Measurements from ENCODE around the gene LRFN5.
"Not testable (repeated sequence)": the region's sequence is repeated elsewhere in the genome, so short reads cannot be mapped to it uniquely, and the experiment has no call there.

Gene LRFN5

DNA sequence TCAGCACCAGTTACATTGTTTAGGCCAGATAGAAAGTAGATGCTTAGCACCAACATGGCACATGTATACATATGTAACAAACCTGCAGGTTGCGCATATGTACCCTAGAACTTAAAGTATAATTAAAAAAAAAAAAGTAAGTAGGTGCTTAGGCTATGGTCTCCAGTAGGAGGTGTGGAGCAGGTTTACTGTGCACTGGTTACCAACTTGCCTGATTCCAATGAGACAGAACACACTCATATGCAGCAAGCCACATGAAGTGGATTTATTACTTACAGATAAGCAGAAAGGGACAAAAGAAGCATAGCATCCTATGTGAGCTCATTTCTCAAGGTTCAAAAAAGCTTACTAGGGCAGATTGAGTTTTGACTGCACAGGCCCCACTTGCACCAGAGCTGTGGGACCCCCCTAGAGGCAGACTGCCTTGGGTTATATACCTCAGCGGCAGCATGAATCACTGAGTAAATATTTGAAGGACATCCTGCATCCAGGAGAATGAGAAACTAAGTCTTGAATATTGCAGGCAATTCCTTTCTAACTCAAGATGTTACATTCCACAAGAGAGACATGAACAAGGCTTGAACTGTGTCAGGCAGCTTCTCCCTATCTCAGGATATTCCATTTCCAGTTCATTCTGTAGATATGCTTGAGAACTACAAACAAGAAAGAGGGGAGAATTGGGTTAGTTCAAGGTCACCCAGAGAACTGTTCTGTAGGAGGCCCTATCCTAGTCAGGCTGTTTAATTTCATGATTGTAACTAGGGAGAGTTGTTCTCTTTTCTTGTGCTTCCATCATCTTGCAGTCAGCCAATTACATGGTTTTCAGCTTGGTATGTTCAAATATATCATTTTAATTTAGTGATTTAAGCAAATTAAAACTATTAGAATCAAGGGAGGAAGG lies 30.1 kb downstream of the LRFN5 start:
- DNase-seq (ENCODE audit: low read depth): no peak

DNA sequence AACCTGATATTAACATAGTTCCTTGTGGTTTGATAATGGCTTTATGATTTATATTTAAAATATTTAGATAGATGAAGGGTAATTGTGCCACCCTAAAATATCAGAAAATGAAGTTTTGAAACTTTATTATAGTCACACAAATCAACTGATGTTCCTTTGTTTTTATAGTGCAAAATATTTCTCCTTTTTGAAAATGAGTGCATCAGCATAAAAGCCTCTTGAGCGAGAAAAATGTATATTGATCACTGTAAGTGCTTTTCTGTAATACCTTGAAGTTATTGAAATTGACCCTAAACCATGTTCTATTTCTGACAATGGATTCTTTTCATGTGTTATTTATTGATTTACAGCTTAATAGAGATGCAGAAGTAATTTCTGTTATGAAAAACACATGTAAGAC lies 35.0 kb downstream of the LRFN5 start:
- no peak for DNase-seq (ENCODE audit: low read depth)

DNA sequence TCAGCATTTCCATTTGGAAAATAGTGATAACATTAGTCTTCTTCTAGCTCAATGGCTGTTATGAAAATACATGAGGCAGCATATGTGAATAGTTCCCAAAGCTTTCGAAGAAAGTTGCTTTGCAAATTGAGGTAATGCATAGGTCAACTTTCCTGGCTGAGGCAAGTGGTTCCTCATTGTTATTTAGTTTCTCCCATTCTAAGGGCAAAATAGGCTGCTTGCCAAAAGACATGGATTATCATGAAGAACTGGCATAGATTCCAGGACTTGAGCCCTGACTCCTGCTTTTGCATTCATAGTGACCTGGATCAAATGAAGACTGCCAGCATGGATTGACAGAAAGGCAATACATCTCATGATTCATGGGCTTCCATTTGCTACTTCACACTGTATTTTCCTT lies 35.7 kb downstream of the LRFN5 start:
- DNase-seq (ENCODE audit: low read depth): no peak

DNA sequence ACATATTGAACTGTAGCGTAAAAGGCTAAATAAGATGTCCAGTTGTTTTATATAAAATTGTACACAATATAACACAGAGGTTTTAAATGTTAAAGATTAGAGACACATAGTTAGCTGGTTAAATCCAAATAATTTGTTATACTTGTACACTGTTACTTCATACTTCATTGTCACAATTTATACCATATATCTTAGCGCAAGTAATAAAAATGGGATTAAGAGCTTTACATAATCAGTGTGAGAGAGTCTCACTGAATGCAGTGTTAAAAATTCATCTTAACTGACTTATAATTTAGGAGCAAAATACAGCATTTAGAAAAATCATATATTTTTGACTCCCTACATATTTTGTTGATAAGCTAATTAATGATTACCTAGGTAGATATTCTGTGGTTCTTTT lies 36.1 kb downstream of the LRFN5 start:
- DNase-seq (ENCODE audit: low read depth): no peak

DNA sequence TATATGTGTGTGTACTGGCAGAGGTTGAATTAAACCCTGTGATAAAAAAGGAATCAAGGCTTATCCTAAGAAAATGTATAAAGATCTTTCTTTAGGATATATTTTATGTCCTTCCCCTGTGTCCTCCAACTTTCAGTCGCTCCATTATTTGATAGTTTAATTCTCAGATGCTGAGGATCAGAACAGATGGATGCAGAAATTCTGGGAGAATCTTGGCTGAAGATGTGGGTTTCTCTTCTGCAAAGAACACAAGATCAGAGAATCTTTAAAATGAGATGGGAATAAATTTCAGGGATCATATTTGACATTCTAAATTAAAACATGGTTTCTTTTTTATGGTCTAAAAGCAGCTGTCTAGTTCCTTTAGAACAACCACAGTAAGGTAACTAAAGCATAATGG lies 37.9 kb downstream of the LRFN5 start:
- no peak for DNase-seq (ENCODE audit: low read depth)

GRCh38 chr14:41650802-41651201 lies 44.1 kb downstream of the LRFN5 start:
- DNase-seq (ENCODE audit: low read depth): no peak

- DNase-seq (ENCODE audit: low read depth): no peak
These were observed 47.5 kb downstream of the LRFN5 start for GRCh38 chr14:41654196-41654595.

- DNase-seq (ENCODE audit: low read depth): no peak
These were observed 56.2 kb downstream of the LRFN5 start for GRCh38 chr14:41662780-41663472.

GRCh38 chr14:41663473-41663850 lies 56.8 kb downstream of the LRFN5 start:
- DNase-seq (ENCODE audit: low read depth): no peak

DNA sequence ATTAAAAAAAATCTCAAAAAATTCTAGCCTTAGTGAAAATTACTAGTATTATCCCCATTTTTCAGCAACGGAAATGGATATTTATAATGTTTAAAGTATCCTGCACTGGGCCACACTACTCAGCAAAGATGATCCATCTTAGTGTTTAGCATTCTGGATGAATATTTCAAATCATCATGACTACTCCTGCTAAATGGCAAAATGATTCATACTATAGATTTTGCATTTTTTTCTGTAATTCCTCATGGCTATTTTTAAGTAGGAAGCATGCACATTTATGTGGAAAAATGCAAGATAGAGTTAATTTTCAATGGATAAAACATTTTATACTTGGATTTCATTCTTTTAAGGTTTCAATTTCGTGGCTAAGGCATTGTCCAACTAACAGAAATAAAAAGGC lies 59.6 kb downstream of the LRFN5 start:
- no peak for DNase-seq (ENCODE audit: low read depth)

DNA sequence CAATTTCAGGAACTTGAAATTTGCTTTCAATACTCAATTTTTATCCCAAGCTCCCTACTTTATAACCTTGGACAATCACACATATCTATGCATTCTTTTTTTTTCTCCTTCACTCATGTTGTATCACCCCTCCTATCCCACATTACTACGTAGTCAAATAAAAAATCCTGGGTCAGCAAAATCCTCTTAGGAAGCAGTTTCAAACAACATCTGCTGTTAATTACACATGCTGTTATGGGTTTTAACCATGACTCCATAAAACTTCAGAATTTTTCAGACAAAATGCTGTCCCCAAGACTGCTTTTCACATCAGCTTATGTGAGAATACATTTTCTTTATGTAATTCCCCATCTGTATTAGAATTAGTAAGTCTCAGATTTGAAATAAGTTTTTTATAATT lies 61.7 kb downstream of the LRFN5 start:
- DNase-seq (ENCODE audit: low read depth): no peak

DNA sequence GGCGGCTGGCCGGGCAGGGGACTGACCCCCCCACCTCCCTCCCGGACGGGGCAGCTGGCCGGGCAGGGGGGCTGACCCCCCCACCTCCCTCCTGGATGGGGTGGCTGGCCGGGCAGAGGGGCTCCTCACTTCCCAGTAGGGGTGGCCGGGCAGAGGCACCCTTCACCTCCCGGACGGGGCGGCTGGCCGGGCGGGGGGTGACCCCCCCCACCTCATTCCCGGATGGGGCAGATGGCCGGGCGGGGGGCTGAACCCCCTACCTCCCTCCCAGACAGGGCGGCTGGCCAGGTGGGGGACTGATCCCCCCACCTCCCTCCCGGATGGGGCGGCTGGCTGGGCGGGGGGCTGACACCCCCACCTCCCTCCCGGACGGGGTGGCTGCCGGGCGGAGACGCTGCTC lies 66.9 kb downstream of the LRFN5 start:
- not testable (repeated sequence) for DNase-seq (ENCODE audit: low read depth)

DNA sequence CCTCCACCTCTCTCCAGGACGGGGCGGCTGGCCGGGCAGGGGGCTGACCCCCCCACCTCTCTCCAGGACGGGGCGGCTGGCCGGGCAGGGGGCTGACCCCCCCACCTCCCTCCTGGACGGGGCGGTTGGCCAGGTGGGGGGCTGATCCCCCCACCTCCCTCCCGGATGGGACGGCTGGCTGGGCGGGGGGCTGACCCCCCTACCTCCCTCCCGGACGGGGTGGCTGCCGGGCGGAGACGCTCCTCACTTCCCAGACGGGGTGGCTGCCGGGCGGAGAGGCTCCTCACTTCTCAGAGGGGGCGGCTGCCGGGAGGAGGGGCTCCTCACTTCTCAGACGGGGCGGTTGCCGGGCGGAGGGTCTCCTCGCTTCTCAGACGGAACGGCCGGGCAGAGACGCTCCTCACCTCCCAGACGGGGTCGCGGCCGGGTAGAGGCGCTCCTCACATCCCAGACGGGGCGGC lies 67.9 kb downstream of the LRFN5 start:
- not testable (repeated sequence) for DNase-seq (ENCODE audit: low read depth)

DNA sequence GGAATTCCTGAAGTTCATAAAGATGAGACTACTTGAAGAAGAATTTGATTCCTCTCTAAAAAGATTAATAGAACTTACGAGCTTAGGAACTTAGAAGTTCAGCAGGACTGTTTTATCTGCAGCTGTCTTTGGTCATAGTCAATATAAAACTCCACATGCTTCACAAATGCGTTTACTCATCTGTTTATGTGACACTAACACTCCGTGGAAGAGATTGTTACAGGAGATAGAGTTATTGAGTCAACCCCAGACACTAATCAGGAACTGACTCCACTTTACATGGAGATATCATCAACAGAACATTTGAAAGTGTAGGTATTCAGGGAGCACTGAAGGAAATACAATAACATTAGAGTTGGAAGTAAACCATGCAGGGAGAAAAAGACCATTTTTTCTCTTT lies 92.8 kb downstream of the LRFN5 start:
- no peak for DNase-seq (ENCODE audit: low read depth)

DNA sequence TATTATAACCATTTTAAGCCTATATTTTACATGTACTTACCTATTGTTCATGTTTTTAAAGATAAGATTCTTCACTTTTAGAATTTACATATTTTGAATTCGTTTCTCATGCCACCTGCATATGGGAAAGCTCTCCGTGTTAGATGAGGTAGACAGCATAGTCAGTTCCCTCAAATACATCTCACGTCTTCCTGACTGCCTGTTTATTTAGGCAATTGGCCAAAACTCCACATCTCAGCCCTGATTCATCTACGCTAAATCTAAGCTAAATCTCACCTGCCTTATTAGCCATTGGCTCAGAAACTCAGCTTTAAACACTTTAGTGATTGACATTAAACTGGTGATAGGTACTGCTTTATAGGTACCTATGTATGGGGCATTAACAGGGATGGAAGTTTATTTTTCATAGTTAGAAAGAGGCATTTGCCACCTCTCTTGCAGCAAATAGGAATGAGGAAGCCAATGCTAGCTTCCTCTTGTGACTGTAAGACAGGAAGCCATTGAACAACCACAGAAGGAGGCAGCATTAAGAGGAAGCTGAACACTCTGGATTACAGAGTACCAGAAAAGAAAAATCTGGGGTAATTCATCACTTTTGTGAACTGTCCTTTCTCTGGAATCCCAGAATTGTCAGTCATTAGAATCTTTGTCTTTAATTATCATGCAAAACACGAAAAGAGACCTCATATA lies 111.9 kb downstream of the LRFN5 start:
- DNase-seq (ENCODE audit: low read depth): no peak

DNA sequence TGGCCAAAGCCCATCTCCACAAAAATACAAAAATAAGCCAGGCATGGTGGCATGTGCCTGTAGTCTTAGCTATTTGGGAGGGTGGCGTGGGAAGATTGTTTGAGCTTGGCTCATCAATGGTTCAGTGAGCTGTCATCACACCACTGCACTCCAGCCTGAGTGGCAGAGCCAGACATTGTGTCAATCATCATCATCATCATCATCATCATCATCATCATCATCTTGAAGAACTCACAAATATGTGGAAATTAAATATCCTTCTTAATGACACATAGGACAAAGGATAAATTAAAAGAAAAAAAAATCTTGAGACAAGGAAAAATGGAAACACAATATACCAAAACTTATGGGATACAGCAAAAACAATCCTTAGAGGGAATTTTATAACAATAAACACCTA lies 132.5 kb downstream of the LRFN5 start:
- DNase-seq (ENCODE audit: low read depth): no peak

DNA sequence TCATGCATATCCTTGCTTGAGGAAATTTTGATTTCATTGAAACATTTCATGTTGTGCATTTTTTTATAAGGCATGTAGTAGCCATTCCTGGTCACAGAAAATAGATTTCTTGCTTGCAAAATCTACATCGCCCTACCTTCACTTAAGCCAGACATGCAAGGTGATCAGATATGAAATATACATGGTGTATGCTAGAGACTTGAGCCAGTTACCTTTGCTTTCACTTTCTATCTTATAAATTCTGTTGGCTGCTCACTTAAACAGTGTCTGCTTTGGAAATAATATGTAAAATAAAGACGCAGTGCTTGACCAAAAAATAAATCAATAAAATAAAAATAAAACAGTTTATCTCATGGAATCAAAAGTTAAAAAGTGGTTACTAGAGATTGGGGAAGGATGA lies 136.5 kb downstream of the LRFN5 start:
- no peak for DNase-seq (ENCODE audit: low read depth)

- no peak for DNase-seq (ENCODE audit: low read depth)
These were observed 142.8 kb downstream of the LRFN5 start for GRCh38 chr14:41749429-41749828.

DNA sequence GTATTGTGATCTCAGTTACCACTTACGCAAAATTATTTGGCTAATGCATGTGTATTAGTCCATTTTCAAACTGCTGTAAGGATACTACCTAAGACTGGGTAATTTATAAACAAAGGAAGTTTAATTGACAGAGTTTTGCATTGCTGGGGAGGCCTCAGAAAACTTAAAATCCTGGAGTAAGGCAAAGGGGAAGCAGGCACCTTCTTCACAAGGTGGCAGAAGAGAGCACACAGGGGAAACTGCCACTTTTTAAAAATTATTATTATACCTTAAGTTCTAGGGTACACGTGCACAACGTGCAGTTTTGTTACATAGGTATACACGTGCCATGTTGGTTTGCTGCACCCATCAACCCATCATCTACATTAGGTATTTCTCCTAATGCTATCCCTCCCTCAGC lies 143.9 kb downstream of the LRFN5 start:
- DNase-seq (ENCODE audit: low read depth): not testable (repeated sequence)

GRCh38 chr14:41758011-41758665 lies 151.5 kb downstream of the LRFN5 start:
- DNase-seq (ENCODE audit: low read depth): no peak

- DNase-seq (ENCODE audit: low read depth): no peak
These were observed 154.5 kb downstream of the LRFN5 start for GRCh38 chr14:41761204-41761603.

- DNase-seq (ENCODE audit: low read depth): no peak
These were observed 160.1 kb downstream of the LRFN5 start for GRCh38 chr14:41766772-41767171.
